ENCODE measurements around the gene HTR1E. TPM values are rescaled to one million over a fixed set of nuclear protein-coding genes. Genes with fewer than 3 reads are reported as not detected.

The HTR1E gene
- total RNA-seq, 1 experiment from 2014 or later = not detected

Other genes starting within 250 kb of the HTR1E start
- gene CGA, start 157.6 kb downstream of the HTR1E start, total RNA-seq (2014; rRNA removed; shearing (Covaris generic)) = not detected in 2 replicates
- 6.9 and 13.5 TPM in 2 replicates for gene ZNF292, start 218.0 kb downstream of the HTR1E start, total RNA-seq (2014; rRNA removed; shearing (Covaris generic))